Spleen (tissue), 11 donors: ENCODE data around the gene CRIP2. TPM values are rescaled to one million over a fixed set of nuclear protein-coding genes. Genes with fewer than 3 reads are reported as not detected.

Experiments used
- DNase-seq: peaks from one replicate; pipeline ENCODE4 v3.0.0-alpha.2; 2020
- H3K27ac ChIP-seq, 8 donors: fragments of 200-600 bp; sonication (generic) in 7 of 8; 1 replicate in 4 of 8; 2 replicates in 4 of 8; pipeline versions ENCODE4 v1.5.0 to v1.8.0; 2016 to 2021; ENCODE audit warnings: inconsistent platforms in 4 of 8, mild to moderate bottlenecking in 4 of 8, moderate library complexity in 1 of 8
- H3K27me3 ChIP-seq, 7 donors: fragments of 200-600 bp; sonication (generic) in 6 of 7; replicated peaks in 1 of 7; 1 replicate in 4 of 7; 2 replicates in 3 of 7; pipeline versions ENCODE4 v1.5.0 to v1.8.0; 2016 to 2021; ENCODE audit warnings: inconsistent platforms in 3 of 7, mild to moderate bottlenecking in 1 of 7
- H3K36me3 ChIP-seq, 6 donors: fragments of 200-600 bp; sonication (generic) in 5 of 6; 1 replicate in 4 of 6; 2 replicates in 2 of 6; pipeline versions ENCODE4 v1.5.0 to v1.8.0; 2016 to 2021; ENCODE audit warnings: inconsistent platforms in 2 of 6
- H3K4me1 ChIP-seq, 6 donors: fragments of 200-600 bp; sonication (generic) in 5 of 6; 1 replicate in 3 of 6; 2 replicates in 3 of 6; pipeline versions ENCODE4 v1.5.0 to v1.8.0; 2016 to 2021; ENCODE audit warnings: inconsistent platforms in 3 of 6
- H3K4me3 ChIP-seq, 8 donors: fragments of 200-600 bp; sonication (generic) in 7 of 8; 1 replicate in 4 of 8; 2 replicates in 4 of 8; pipeline versions ENCODE4 v1.5.0 to v1.8.0; 2016 to 2021; ENCODE audit warnings: inconsistent platforms in 4 of 8, mild to moderate bottlenecking in 4 of 8, moderate library complexity in 2 of 8
- H3K9me3 ChIP-seq, 8 donors: fragments of 200-600 bp; sonication (generic) in 7 of 8; 1 replicate in 4 of 8; 2 replicates in 4 of 8; pipeline versions ENCODE4 v1.5.0 to v1.8.0; 2016 to 2021; ENCODE audit warnings: inconsistent platforms in 4 of 8
- CTCF ChIP-seq, 11 experiments: fragments of 200-600 bp in 7 of 11; fragments of 450-650 bp in 4 of 11; sonication (generic) in 4 of 11; IDR thresholded peaks in 8 of 11; conservative IDR thresholded peaks in 3 of 11; 1 replicate in 7 of 11; 2 replicates in 4 of 11; pipeline versions ENCODE4 v1.4.0 to v1.8.0; 2016 to 2021; ENCODE audit warnings: antibody characterized with exemption in 11 of 11, inconsistent platforms in 4 of 11, mild to moderate bottlenecking in 1 of 11
- POLR2A ChIP-seq, 3 donors: fragments of 450-650 bp; IDR thresholded peaks; one replicate each; pipeline ENCODE4 v1.5.1; 2017; ENCODE audit warnings: antibody characterized with exemption in 3 of 3, mild to moderate bottlenecking in 1 of 3
- POLR2AphosphoS5 ChIP-seq, 3 donors: sonication (generic); formaldehyde crosslinking; IDR thresholded peaks; one replicate each; pipeline ENCODE4 v1.5.1; 2017; ENCODE audit warnings: antibody characterized with exemption in 3 of 3
- WGBS, 5 donors: extraction: QIAGEN DNeasy Blood & Tissue Kit in 3 of 5; methylation state at CpG; one replicate each; pipeline versions ENCODE4 v1.1.5 to v1.1.7; 2013 to 2018; 5-methylcytosine and 5-hydroxymethylcytosine counted together
- intact Hi-C: fragments of 100-400 bp; cut with DNase I; formaldehyde crosslinking; loops from one replicate; pipeline ENCODE4 v1.15.0; 2023; ENCODE audit warnings: low total_unique reads
- polyA plus RNA-seq, 3 donors: library from polyadenylated mRNA; stranded (reverse); fragments of 200-250 nt; gene quantifications; one replicate each; pipeline ENCODE4 v1.2.1, GENCODE V29; 2013
- total RNA-seq, 7 donors: library from RNA; depleted of rRNA in 3 of 7; stranded (reverse); fragments of >200 nt in 3 of 7; fragmentation: NEBNext Ultra II Directional in 4 of 7; extraction: Animal tissue kit (Norgen Biotek cat#: 25700) in 4 of 7; gene quantifications; one replicate each; pipeline versions ENCODE4 v1.1.0 to v1.2.1, GENCODE V29; 2016 to 2021
- donor health status: healthy with polysubstance abuse.
- donor health status: DM: no; HTN: no; CAD: no; lungs with moderate emphysema.
- donor health status: DM: no; HTN: no; CAD: no.
- donor health status: Bipolar disorder and iron deficiency.
- donor health status: healthy.
- donor health status: DM: no; HTN: no; CAD: no.
- donor health status: DM: yes; HTN: yes; CAD: no.

The CRIP2 gene
- total and polyA plus RNA-seq, 10 donors, result 68.6 to 181 (median 111) TPM

DNA sequence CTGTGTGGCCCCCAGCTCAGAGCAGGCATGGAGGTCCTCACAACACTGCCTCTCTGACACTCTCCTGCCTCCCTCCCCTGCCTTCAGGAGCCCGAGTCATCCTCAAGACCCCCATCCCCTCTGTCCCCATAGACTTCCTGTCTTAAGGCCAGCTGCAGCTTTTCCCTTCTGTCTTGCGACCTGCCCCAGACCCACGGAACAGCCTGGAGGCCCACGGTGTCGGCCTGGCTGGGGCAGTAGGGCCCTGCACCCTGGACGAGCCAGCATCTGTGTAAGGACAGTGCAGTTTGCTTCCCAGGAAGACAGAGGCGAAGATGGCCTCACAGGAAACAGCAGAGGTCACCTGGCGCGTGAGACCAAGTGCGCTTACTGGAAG, 26.1 kb downstream of the CRIP2 start:
- 53 to 62% (median 56%) methylated on average over 10 of the region's 10 CpGs for WGBS, 5 donors
- Histone ChIP-seq H3K4me3 (no peak overlapping the region), H3K36me3 (peaks cover 0 to 24% (median 0%) of the 10 kb centered on the region in 6 donors), H3K27me3 (peaks cover 0 to 10% (median 0%) of the 10 kb centered on the region in 7 donors), H3K9me3 (no peaks in the 10 kb centered on the region), H3K27ac (no peak overlapping the region), H3K4me1 (no peaks in the 10 kb centered on the region)
- no peak for DNase-seq
- TF ChIP-seq CTCF (IDR thresholded peaks at IDR 0.05 in 8 of 11, conservative IDR thresholded peaks at IDR 0.05 in 3 of 11), result no peak
- intact Hi-C loops, result no loop called here

DNA sequence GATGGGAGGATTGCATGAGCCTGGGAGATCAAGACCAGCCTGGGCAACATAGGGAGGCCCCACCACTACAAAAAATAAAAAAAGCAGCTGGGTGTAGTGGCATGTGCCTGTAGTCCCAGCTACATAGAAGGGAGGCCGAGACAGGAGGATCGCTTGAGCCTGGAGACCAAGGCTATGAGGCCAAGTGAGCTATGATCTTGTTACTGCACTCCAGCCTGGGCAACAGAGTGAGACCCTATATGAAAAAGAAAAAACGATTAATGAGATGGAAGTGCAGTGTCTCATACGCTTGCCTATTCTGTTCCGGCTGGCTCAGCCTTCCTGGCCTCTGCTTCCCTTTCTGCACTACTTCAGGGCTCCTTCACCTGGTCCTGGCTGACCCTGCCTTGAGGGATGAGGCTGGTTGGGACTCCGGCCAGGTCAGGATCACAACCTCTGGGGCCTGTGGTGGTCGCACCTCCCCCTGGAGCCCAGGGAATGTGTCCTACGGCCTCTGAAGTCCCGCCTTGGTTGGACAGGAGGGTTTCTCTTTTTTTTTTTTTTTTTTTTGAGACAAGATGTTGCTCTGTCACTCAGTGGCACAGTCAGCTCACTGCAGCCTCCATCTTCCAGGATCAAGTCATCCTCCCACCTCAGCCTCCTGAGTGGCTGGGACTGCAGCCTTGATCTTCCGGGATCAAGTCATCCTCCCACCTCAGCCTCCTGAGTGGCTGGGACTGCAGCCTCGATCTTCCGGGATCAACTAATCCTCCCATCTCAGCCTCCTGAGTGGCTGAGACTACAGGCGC, 27.1 kb downstream of the CRIP2 start:
- DNase-seq, result no peak
- Histone ChIP-seq H3K36me3 (peaks cover 0 to 24% (median 0%) of the 10 kb centered on the region in 6 donors), H3K4me1 (no peaks in the 10 kb centered on the region), H3K27me3 (peaks cover 0 to 10% (median 0%) of the 10 kb centered on the region in 7 donors), H3K4me3 (no peak overlapping the region), H3K9me3 (no peaks in the 10 kb centered on the region), H3K27ac (no peak overlapping the region)
- no peak for TF ChIP-seq POLR2AphosphoS5 (IDR thresholded peaks at IDR 0.05)
- no peak for TF ChIP-seq CTCF (IDR thresholded peaks at IDR 0.05 in 8 of 11, conservative IDR thresholded peaks at IDR 0.05 in 3 of 11)
- TF ChIP-seq POLR2A (IDR thresholded peaks at IDR 0.05), result no peak
- intact Hi-C loops, result no loop called here
- 84 to 92% (median 89%) methylated on average over 13 of the region's 13 CpGs for WGBS, 5 donors

DNA sequence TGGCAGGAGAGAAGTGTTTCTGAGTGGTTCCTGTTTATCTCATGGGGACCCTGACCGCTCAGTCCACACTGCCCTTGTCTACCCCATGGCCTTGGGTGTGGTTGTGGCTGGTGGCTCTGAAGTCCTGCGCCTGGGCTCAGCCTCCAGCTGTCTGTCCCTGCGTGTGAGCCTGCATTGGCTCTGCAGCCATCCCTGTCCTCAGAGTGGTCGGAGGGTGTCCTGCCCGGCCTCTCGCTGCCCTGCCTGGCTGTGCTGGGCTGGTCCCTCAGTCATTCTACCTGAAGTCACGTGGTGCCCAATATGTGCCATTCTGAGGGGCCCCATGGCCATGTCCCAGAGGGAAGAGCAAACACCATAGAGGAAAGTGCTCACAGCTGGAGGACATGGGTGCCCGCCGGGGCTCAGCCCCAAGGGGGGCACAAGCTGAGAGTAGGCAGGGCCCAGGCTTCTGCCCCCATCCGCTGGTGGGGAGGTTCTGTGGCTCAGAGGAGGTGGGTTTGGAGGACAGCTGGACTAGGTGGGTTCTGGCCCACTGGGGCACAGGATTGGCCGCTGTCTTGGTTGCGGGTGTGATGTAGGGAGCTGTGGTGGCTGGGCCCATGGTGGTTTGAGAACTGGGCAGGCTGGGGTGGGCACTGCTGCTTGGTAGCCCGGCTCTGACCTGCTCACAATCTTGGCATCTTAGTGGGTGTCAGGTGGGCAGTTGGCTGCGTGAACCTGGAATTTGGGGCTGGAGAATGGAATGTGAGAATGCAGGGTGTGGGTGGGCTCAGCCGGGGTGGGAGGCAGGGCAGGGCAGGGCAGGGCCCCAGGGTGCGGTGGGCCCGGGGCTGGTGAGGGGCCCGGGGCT, 28.1 kb downstream of the CRIP2 start:
- WGBS, 5 donors, result 82 to 85% (median 83%) methylated on average over 14 to 18 of the region's 18 CpGs
- Histone ChIP-seq H3K4me1 (no peaks in the 10 kb centered on the region), H3K27me3 (peaks cover 0 to 16% (median 0%) of the 10 kb centered on the region in 7 donors), H3K9me3 (no peaks in the 10 kb centered on the region), H3K27ac (no peak overlapping the region), H3K36me3 (peaks cover 0 to 16% (median 0%) of the 10 kb centered on the region in 6 donors), H3K4me3 (no peak overlapping the region)
- TF ChIP-seq POLR2AphosphoS5 (IDR thresholded peaks at IDR 0.05) (peak in 1 of 3 donors; percentile 35), CTCF (IDR thresholded peaks at IDR 0.05 in 8 of 11, conservative IDR thresholded peaks at IDR 0.05 in 3 of 11) (no peak)
- intact Hi-C loops, result no loop called here
- no peak for DNase-seq

DNA sequence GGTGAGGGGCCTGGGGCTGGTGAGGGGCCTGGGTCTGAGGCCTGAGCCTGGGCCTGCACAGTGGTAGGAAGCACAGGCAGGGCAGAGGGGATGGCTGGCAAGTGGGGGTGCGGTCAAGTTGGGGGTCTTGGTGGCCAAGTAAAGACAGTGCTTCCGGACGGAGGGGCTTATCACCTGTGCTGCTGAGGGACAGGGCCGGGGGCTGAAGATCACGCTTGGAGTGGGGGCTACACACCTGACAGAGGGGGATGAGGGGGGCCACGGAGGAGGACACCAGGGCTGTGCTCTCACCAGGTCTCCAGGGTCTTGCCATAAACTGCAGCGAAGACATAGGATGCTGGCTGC, 28.6 kb downstream of the CRIP2 start:
- peaks cover 0 to 10% (median 0%) of the 10 kb centered on the region in 6 donors for H3K36me3 ChIP-seq
- H3K4me3 ChIP-seq, result no peak overlapping the region
- DNase-seq, result no peak
- H3K4me1 ChIP-seq, result no peaks in the 10 kb centered on the region
- H3K27ac ChIP-seq, result no peak overlapping the region
- intact Hi-C loops, result no loop called here
- 92 to 96% (median 95%) methylated on average over 7 of the region's 7 CpGs for WGBS, 5 donors
- TF ChIP-seq CTCF (IDR thresholded peaks at IDR 0.05 in 8 of 11, conservative IDR thresholded peaks at IDR 0.05 in 3 of 11) (no peak), POLR2AphosphoS5 (IDR thresholded peaks at IDR 0.05) (no peak), POLR2A (IDR thresholded peaks at IDR 0.05) (no peak)
- H3K9me3 ChIP-seq, result no peaks in the 10 kb centered on the region
- H3K27me3 ChIP-seq, result peaks cover 0 to 22% (median 0%) of the 10 kb centered on the region in 7 donors
